HCT116 (cell line): ENCODE results near the gene TOPORS.

ENCODE experiments used
- CEBPB ChIP-seq: IDR thresholded peaks from 2 replicates; pipeline ENCODE4 v1.6.1; 2012; ENCODE audit warnings: low read depth
- CTCF ChIP-seq, 3 experiments: fragments of 200-600 bp in 1 of 3; sonication (generic) in 1 of 3; IDR thresholded peaks in 2 of 3; conservative IDR thresholded peaks in 1 of 3; 2 replicates each; pipeline ENCODE4 v1.5.1; 2012 to 2017; ENCODE audit warnings: low read depth in 2 of 3, low read length in 2 of 3, antibody characterized with exemption in 1 of 3, borderline replicate concordance in 1 of 3, control low read depth in 1 of 3, mild to moderate bottlenecking in 1 of 3, mixed read lengths in 1 of 3, mixed run types in 1 of 3, moderate library complexity in 1 of 3; ENCODE audit not compliant: insufficient read depth in 1 of 3
- EZH2 ChIP-seq: fragments of 200-600 bp; sonication (generic); IDR thresholded peaks from 2 replicates; pipeline ENCODE4 v1.6.1; 2017; ENCODE audit warnings: antibody characterized with exemption, mixed run types
- EZH2phosphoT487 ChIP-seq: fragments of 200-600 bp; IDR thresholded peaks from 2 replicates; pipeline ENCODE4 v1.6.1; 2018; ENCODE audit warnings: antibody characterized with exemption, borderline replicate concordance
- POLR2A ChIP-seq: IDR thresholded peaks from 2 replicates; pipeline ENCODE4 v1.7.0; 2011; ENCODE audit warnings: borderline replicate concordance; ENCODE audit not compliant: insufficient read depth, insufficient read length; ENCODE audit errors: extremely low read depth
- REST ChIP-seq: IDR thresholded peaks from 2 replicates; pipeline ENCODE4 v1.6.1; 2012; ENCODE audit warnings: low read depth
- SIN3A ChIP-seq: IDR thresholded peaks from 2 replicates; pipeline ENCODE4 v1.6.1; 2012; ENCODE audit warnings: low read depth
- ZBTB33 ChIP-seq: IDR thresholded peaks from 2 replicates; pipeline ENCODE4 v1.6.1; 2011; ENCODE audit warnings: mild to moderate bottlenecking, low read length, moderate library complexity; ENCODE audit not compliant: insufficient replicate concordance; ENCODE audit errors: extremely low read depth
- TF ChIP-seq, protein P1 (sequence below): IDR thresholded peaks from 2 replicates; pipeline ENCODE4 v1.6.1; 2012

DNA sequence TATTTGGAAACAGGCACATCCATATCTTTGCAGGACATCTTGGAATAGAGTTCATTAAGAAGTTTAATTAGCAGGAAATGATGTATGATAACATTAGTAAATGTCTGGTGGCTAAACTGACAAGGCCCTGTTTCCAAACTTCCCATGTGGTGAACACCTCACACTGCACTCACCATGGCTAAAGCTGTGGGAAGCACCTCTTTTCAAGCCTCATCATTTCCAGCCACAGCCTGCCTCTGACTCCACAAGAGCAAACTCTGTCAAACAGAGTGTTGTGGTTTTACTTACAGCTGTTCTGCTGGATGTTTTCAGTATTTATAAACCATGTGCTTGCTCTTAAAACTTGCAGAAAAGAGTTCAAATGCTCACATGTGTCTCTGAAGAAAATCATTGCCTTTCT is 35.5 kb upstream of the TOPORS start:
- TF ChIP-seq CTCF (IDR thresholded peaks at IDR 0.05 in 2 of 3, conservative IDR thresholded peaks at IDR 0.05 in 1 of 3; ENCODE audit: borderline replicate concordance in 1 of 3, insufficient read depth in 1 of 3, low read depth in 2 of 3, low read length in 2 of 3): no peak
- TF ChIP-seq REST: no peak
- TF ChIP-seq SIN3A: no peak
- no peak for TF ChIP-seq POLR2A
- TF ChIP-seq CEBPB: no peak
- TF ChIP-seq ZBTB33: no peak
- no peak for TF ChIP-seq EZH2phosphoT487
- TF ChIP-seq, protein P1, sequence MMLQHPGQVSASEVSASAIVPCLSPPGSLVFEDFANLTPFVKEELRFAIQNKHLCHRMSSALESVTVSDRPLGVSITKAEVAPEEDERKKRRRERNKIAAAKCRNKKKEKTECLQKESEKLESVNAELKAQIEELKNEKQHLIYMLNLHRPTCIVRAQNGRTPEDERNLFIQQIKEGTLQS: no peak
- TF ChIP-seq EZH2: no peak
